HepG2 (cell line): ENCODE measurements around the gene MYO1B. TPM values are rescaled to one million over a fixed set of nuclear protein-coding genes. Genes with fewer than 3 reads are reported as not detected.

ENCODE experiments used
- ARHGAP35 ChIP-seq: sonication (generic); formaldehyde crosslinking; IDR thresholded peaks from 2 replicates; pipeline ENCODE4 v1.9.0; 2022; ENCODE audit warnings: mild to moderate bottlenecking, inconsistent platforms, moderate library complexity, missing genetic modification reagents, borderline replicate concordance
- FOXM1 ChIP-seq: sonication (generic); formaldehyde crosslinking; IDR thresholded peaks from 2 replicates; pipeline ENCODE4 v1.5.0; 2020; ENCODE audit warnings: missing genetic modification reagents
- IRX3 ChIP-seq: sonication (generic); formaldehyde crosslinking; IDR thresholded peaks from 2 replicates; pipeline ENCODE4 v1.8.1; 2023; ENCODE audit warnings: mild to moderate bottlenecking, low read depth, missing genetic modification reagents, borderline replicate concordance
- RFXANK ChIP-seq: IDR thresholded peaks from 2 replicates; pipeline ENCODE4 v1.6.1; 2016
- RFXAP ChIP-seq: sonication (generic); formaldehyde crosslinking; IDR thresholded peaks from 2 replicates; pipeline ENCODE4 v1.4.0; 2020; ENCODE audit warnings: missing genetic modification reagents, borderline replicate concordance
- ZBTB40 ChIP-seq, 2 experiments: fragments of 450-650 bp in 1 of 2; sonication (generic) in 1 of 2; formaldehyde crosslinking in 1 of 2; IDR thresholded peaks; 2 replicates each; pipeline versions ENCODE4 v1.6.1 to v1.8.0; 2016 to 2022; ENCODE audit warnings: antibody characterized with exemption in 1 of 2, mild to moderate bottlenecking in 1 of 2, missing genetic modification reagents in 1 of 2
- ZNF235 ChIP-seq: sonication (generic); formaldehyde crosslinking; IDR thresholded peaks from 2 replicates; pipeline ENCODE4 v1.8.1; 2023; ENCODE audit warnings: mild to moderate bottlenecking, missing genetic modification reagents, borderline replicate concordance
- ZNF264 ChIP-seq: sonication (generic); formaldehyde crosslinking; IDR thresholded peaks from 2 replicates; pipeline ENCODE4 v1.4.0; 2020; ENCODE audit warnings: missing genetic modification reagents
- ZNF766 ChIP-seq: sonication (generic); formaldehyde crosslinking; IDR thresholded peaks from 2 replicates; pipeline ENCODE4 v1.5.0; 2020; ENCODE audit warnings: missing genetic modification reagents, borderline replicate concordance
- ZNF816 ChIP-seq: sonication (generic); formaldehyde crosslinking; IDR thresholded peaks from 2 replicates; pipeline ENCODE4 v1.8.0; 2022; ENCODE audit warnings: missing genetic modification reagents, mild to moderate bottlenecking, borderline replicate concordance
- polyA plus RNA-seq, 8 experiments: library from polyadenylated mRNA; depleted of rRNA in 3 of 8; stranded (reverse) in 7 of 8; unstranded in 1 of 8; fragments of >200 nt; fragmentation: Illumina TruSeq in 4 of 8; extraction: Trizol in 4 of 8; gene quantifications; 2 replicates each; pipeline versions ENCODE4 v1.2.1 to v1.2.3, GENCODE V29; 2011 to 2016; ENCODE audit warnings: low read depth in 4 of 8, missing spikeins in 1 of 8, mixed read lengths in 1 of 8; ENCODE audit not compliant: insufficient read depth in 1 of 8
- total RNA-seq, 5 experiments: library from RNA; depleted of rRNA; stranded (reverse); fragments of >200 nt; fragmentation: Illumina TruSeq; extraction: Trizol; gene quantifications; 2 replicates each; pipeline ENCODE4 v1.2.3, GENCODE V29; 2016; ENCODE audit warnings: low read depth in 1 of 5
- TF ChIP-seq, protein P1 (sequence below): sonication (generic); formaldehyde crosslinking; IDR thresholded peaks from 2 replicates; pipeline ENCODE4 v1.9.0; 2021; ENCODE audit warnings: missing genetic modification reagents, borderline replicate concordance
- TF ChIP-seq, protein P2 (sequence below): sonication (generic); formaldehyde crosslinking; IDR thresholded peaks from 2 replicates; pipeline ENCODE4 v1.4.0; 2020; ENCODE audit warnings: missing genetic modification reagents

Gene MYO1B
- total and polyA plus RNA-seq, 2 of the 13 experiments (the other 11 are each of a cell fraction or from before 2014, with no cell fraction given) = 36.9 to 89.8 TPM

DNA sequence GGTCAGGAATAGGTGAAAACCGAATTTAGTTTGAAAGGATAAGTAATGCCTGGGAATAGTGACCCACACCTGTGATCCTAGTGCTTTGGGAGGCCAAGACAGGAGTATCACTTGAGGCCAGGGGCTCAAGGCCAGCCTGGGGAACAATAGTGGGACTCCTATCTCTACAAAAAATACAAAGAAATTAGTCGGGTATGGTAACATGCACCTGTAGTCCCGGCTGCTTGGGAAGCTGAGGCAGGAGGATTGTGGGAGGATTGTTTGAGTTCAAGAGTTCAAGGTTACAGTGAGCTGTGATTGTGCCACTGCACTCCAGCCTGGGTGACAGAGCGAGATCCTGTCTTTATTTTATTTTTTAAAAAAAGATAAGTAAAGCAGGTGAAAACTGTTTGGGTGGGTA is 3.8 kb upstream of the MYO1B start (continued):
- TF ChIP-seq ZBTB40 (IDR thresholded peaks at IDR 0.05) (no peak), ZBTB40 (CRISPR knock-in tag; IDR thresholded peaks at IDR 0.05) (no peak), RFXANK (CRISPR knock-in tag) (no peak), ZNF766 (CRISPR knock-in tag) (no peak), ZNF816 (CRISPR knock-in tag) (no peak), ZNF264 (CRISPR knock-in tag) (no peak), RFXAP (peak; percentile 37; the same call in 1 of the 2 replicates), ARHGAP35 (CRISPR knock-in tag) (no peak), FOXM1 (CRISPR knock-in tag) (no peak), IRX3 (CRISPR knock-in tag) (no peak), ZNF235 (CRISPR knock-in tag) (no peak)
- TF ChIP-seq, protein P1, sequence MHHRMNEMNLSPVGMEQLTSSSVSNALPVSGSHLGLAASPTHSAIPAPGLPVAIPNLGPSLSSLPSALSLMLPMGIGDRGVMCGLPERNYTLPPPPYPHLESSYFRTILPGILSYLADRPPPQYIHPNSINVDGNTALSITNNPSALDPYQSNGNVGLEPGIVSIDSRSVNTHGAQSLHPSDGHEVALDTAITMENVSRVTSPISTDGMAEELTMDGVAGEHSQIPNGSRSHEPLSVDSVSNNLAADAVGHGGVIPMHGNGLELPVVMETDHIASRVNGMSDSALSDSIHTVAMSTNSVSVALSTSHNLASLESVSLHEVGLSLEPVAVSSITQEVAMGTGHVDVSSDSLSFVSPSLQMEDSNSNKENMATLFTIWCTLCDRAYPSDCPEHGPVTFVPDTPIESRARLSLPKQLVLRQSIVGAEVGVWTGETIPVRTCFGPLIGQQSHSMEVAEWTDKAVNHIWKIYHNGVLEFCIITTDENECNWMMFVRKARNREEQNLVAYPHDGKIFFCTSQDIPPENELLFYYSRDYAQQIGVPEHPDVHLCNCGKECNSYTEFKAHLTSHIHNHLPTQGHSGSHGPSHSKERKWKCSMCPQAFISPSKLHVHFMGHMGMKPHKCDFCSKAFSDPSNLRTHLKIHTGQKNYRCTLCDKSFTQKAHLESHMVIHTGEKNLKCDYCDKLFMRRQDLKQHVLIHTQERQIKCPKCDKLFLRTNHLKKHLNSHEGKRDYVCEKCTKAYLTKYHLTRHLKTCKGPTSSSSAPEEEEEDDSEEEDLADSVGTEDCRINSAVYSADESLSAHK = no peak
- TF ChIP-seq, protein P2, sequence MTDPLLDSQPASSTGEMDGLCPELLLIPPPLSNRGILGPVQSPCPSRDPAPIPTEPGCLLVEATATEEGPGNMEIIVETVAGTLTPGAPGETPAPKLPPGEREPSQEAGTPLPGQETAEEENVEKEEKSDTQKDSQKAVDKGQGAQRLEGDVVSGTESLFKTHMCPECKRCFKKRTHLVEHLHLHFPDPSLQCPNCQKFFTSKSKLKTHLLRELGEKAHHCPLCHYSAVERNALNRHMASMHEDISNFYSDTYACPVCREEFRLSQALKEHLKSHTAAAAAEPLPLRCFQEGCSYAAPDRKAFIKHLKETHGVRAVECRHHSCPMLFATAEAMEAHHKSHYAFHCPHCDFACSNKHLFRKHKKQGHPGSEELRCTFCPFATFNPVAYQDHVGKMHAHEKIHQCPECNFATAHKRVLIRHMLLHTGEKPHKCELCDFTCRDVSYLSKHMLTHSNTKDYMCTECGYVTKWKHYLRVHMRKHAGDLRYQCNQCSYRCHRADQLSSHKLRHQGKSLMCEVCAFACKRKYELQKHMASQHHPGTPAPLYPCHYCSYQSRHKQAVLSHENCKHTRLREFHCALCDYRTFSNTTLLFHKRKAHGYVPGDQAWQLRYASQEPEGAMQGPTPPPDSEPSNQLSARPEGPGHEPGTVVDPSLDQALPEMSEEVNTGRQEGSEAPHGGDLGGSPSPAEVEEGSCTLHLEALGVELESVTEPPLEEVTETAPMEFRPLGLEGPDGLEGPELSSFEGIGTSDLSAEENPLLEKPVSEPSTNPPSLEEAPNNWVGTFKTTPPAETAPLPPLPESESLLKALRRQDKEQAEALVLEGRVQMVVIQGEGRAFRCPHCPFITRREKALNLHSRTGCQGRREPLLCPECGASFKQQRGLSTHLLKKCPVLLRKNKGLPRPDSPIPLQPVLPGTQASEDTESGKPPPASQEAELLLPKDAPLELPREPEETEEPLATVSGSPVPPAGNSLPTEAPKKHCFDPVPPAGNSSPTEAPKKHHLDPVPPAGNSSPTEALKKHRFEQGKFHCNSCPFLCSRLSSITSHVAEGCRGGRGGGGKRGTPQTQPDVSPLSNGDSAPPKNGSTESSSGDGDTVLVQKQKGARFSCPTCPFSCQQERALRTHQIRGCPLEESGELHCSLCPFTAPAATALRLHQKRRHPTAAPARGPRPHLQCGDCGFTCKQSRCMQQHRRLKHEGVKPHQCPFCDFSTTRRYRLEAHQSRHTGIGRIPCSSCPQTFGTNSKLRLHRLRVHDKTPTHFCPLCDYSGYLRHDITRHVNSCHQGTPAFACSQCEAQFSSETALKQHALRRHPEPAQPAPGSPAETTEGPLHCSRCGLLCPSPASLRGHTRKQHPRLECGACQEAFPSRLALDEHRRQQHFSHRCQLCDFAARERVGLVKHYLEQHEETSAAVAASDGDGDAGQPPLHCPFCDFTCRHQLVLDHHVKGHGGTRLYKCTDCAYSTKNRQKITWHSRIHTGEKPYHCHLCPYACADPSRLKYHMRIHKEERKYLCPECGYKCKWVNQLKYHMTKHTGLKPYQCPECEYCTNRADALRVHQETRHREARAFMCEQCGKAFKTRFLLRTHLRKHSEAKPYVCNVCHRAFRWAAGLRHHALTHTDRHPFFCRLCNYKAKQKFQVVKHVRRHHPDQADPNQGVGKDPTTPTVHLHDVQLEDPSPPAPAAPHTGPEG = no peak
